H1 (cell line): Measurements from ENCODE around the gene ANXA6. TPM values are rescaled to one million over a fixed set of nuclear protein-coding genes. Genes with fewer than 3 reads are reported as not detected.

ENCODE experiments used
- CTCF ChIA-PET: fragments of 300-600 bp; sonication (Branson Sonifier 250); formaldehyde crosslinking; loops from one replicate; lab custom pipeline; 2021; ENCODE audit not compliant: partially characterized antibody; lab: Charles Lee
- POLR2A ChIA-PET: fragments of 300-600 bp; sonication (Branson Sonifier 250); formaldehyde crosslinking; loops from one replicate; lab custom pipeline; 2021; ENCODE audit warnings: inconsistent platforms; ENCODE audit not compliant: partially characterized antibody; lab: Charles Lee
- DNase-seq, 2 experiments: peaks; one replicate each; pipeline versions ENCODE4 v3.0.0 to v3.0.0-alpha.2; 2010 to 2022; ENCODE audit warnings: low spot score in 2 of 2, low read depth in 1 of 2, mixed read lengths in 1 of 2
- FAIRE-seq: peaks from 2 replicates; lab custom pipeline; 2011; peaks lifted over from hg19 to GRCh38; lab: Jason Lieb, UNC
- H2AFZ ChIP-seq: 2 replicates; pipeline ENCODE4 v1.8.1; 2012; ENCODE audit warnings: low read length, inconsistent platforms
- H2AK5ac ChIP-seq: 2 replicates; pipeline ENCODE4 v1.6.1; 2013; ENCODE audit warnings: low read depth, low read length
- H2BK120ac ChIP-seq: replicated peaks from 2 replicates; pipeline ENCODE3; 2013; ENCODE audit warnings: low read depth, low read length, inconsistent platforms
- H2BK12ac ChIP-seq: 2 replicates; pipeline ENCODE4 v1.6.1; 2013; ENCODE audit warnings: low read depth, low read length
- H2BK15ac ChIP-seq: 2 replicates; pipeline ENCODE4 v1.6.1; 2013; ENCODE audit warnings: low read length
- H2BK20ac ChIP-seq: 2 replicates; pipeline ENCODE4 v1.6.1; 2013; ENCODE audit warnings: low read length
- H2BK5ac ChIP-seq: 2 replicates; pipeline ENCODE4 v1.6.1; 2013; ENCODE audit warnings: low read depth, low read length
- H3K14ac ChIP-seq: 2 replicates; pipeline ENCODE4 v1.6.1; 2013; ENCODE audit warnings: inconsistent platforms; ENCODE audit not compliant: insufficient read length
- H3K18ac ChIP-seq: 2 replicates; pipeline ENCODE4 v1.6.1; 2013; ENCODE audit warnings: low read length; ENCODE audit errors: extremely low read depth
- H3K23ac ChIP-seq: 2 replicates; pipeline ENCODE4 v1.6.1; 2013; ENCODE audit warnings: inconsistent platforms; ENCODE audit not compliant: insufficient read length
- H3K23me2 ChIP-seq: 2 replicates; pipeline ENCODE4 v1.6.1; 2013; ENCODE audit warnings: low read depth, low read length
- H3K27ac ChIP-seq: 2 replicates; pipeline ENCODE4 v1.6.1; 2011; ENCODE audit warnings: low read depth, low read length, inconsistent platforms
- H3K27me3 ChIP-seq, 4 experiments: replicated peaks in 1 of 4; 1 replicate in 1 of 4; 2 replicates in 3 of 4; pipeline versions ENCODE4 v1.6.1 to v1.8.1; 2011 to 2013; ENCODE audit warnings: low read length in 3 of 4, mild to moderate bottlenecking in 3 of 4, inconsistent platforms in 2 of 4, mixed read lengths in 2 of 4, moderate library complexity in 1 of 4; ENCODE audit not compliant: control insufficient read depth in 3 of 4, insufficient read depth in 3 of 4; ENCODE audit errors: extremely low read depth in 1 of 4
- H3K36me3 ChIP-seq, 4 experiments: 2 replicates each; pipeline versions ENCODE4 v1.6.1 to v1.8.1; 2011 to 2013; ENCODE audit warnings: mild to moderate bottlenecking in 4 of 4, low read length in 3 of 4, moderate library complexity in 2 of 4, control low read depth in 1 of 4, inconsistent platforms in 1 of 4; ENCODE audit not compliant: insufficient read depth in 4 of 4, control insufficient read depth in 2 of 4
- H3K4ac ChIP-seq: replicated peaks from 2 replicates; pipeline ENCODE3; 2013; ENCODE audit warnings: low read length, low read depth, mixed read lengths, inconsistent platforms; ENCODE audit not compliant: insufficient read length
- H3K4me1 ChIP-seq, 4 experiments: replicated peaks in 1 of 4; 1 replicate in 1 of 4; 2 replicates in 3 of 4; pipeline versions ENCODE4 v1.6.1 to v1.8.1; 2011 to 2013; ENCODE audit warnings: low read length in 3 of 4, inconsistent platforms in 2 of 4, mixed read lengths in 1 of 4; ENCODE audit not compliant: insufficient read depth in 4 of 4, control insufficient read depth in 3 of 4
- H3K4me2 ChIP-seq, 2 experiments: 2 replicates each; pipeline versions ENCODE4 v1.6.1 to v1.8.1; 2011 to 2013; ENCODE audit warnings: low read depth in 2 of 2, low read length in 2 of 2, control low read depth in 1 of 2, inconsistent platforms in 1 of 2, mild to moderate bottlenecking in 1 of 2; ENCODE audit not compliant: insufficient read depth in 1 of 2
- H3K4me3 ChIP-seq, 4 experiments: fragments of 200-600, 300-600 bp in 1 of 4; sonication (generic), shearing (Covaris generic), sonication (Bioruptor Twin) in 1 of 4; 2 replicates each; pipeline versions ENCODE4 v1.5.1 to v1.8.1; 2011 to 2016; ENCODE audit warnings: low read length in 4 of 4, low read depth in 3 of 4, control low read depth in 2 of 4, inconsistent platforms in 2 of 4, mild to moderate bottlenecking in 2 of 4, mixed read lengths in 1 of 4, moderate library complexity in 1 of 4; ENCODE audit not compliant: insufficient read depth in 2 of 4; ENCODE audit errors: extremely low read depth in 1 of 4
- H3K56ac ChIP-seq: replicated peaks from 2 replicates; pipeline ENCODE3; 2013; ENCODE audit warnings: low read depth, mild to moderate bottlenecking, mixed read lengths, low read length, inconsistent platforms; ENCODE audit not compliant: insufficient read length
- H3K79me1 ChIP-seq: 2 replicates; pipeline ENCODE4 v1.6.1; 2013; ENCODE audit warnings: low read depth, low read length, control low read depth
- H3K79me2 ChIP-seq, 2 experiments: 2 replicates each; pipeline versions ENCODE4 v1.6.1 to v1.8.1; 2012 to 2013; ENCODE audit warnings: low read length in 2 of 2, mild to moderate bottlenecking in 2 of 2, inconsistent platforms in 1 of 2; ENCODE audit not compliant: insufficient read depth in 2 of 2, control insufficient read depth in 1 of 2
- H3K9ac ChIP-seq, 4 experiments: replicated peaks in 1 of 4; 1 replicate in 1 of 4; 2 replicates in 3 of 4; pipeline versions ENCODE4 v1.6.1 to v1.8.1; 2011 to 2013; ENCODE audit warnings: low read depth in 3 of 4, low read length in 3 of 4, control low read depth in 2 of 4, mild to moderate bottlenecking in 2 of 4, moderate library complexity in 2 of 4, inconsistent platforms in 1 of 4; ENCODE audit errors: extremely low read depth in 1 of 4
- H3K9me3 ChIP-seq, 2 experiments: 2 replicates each; pipeline versions ENCODE4 v1.6.1 to v1.8.1; 2012 to 2013; ENCODE audit warnings: mild to moderate bottlenecking in 2 of 2, moderate library complexity in 2 of 2, control low read depth in 1 of 2, inconsistent platforms in 1 of 2, low read depth in 1 of 2, low read length in 1 of 2, mixed read lengths in 1 of 2; ENCODE audit not compliant: insufficient read depth in 2 of 2
- H4K20me1 ChIP-seq, 2 experiments: replicated peaks in 1 of 2; 2 replicates each; pipeline versions ENCODE3 to v1.8.1; 2011 to 2013; ENCODE audit warnings: inconsistent platforms in 2 of 2, low read length in 2 of 2, mild to moderate bottlenecking in 1 of 2; ENCODE audit not compliant: insufficient read depth in 2 of 2, control insufficient read depth in 1 of 2
- H4K5ac ChIP-seq: 2 replicates; pipeline ENCODE4 v1.6.1; 2013; ENCODE audit warnings: low read length, low read depth, mixed read lengths, inconsistent platforms; ENCODE audit not compliant: insufficient read length
- H4K8ac ChIP-seq: 2 replicates; pipeline ENCODE4 v1.8.0; 2013; ENCODE audit warnings: mild to moderate bottlenecking, moderate library complexity, low read length, inconsistent platforms; ENCODE audit not compliant: insufficient read depth; ENCODE audit errors: extremely low read depth
- H4K91ac ChIP-seq: replicated peaks from 2 replicates; pipeline ENCODE3; 2013; ENCODE audit warnings: low read length, mixed read lengths, inconsistent platforms; ENCODE audit not compliant: insufficient read length
- EZH2 ChIP-seq: fragments of 200-600 bp; sonication (generic); IDR thresholded peaks from 2 replicates; pipeline ENCODE4 v1.7.1; 2012; ENCODE audit warnings: low read depth, mild to moderate bottlenecking, moderate library complexity, low read length, inconsistent platforms; ENCODE audit not compliant: severe bottlenecking
- FOSL1 ChIP-seq: IDR thresholded peaks from 2 replicates; pipeline ENCODE4 v1.6.1; 2011; ENCODE audit warnings: mild to moderate bottlenecking, low read depth, low read length, moderate library complexity; ENCODE audit not compliant: insufficient read depth
- TAF1 ChIP-seq: IDR thresholded peaks from 2 replicates; pipeline ENCODE4 v1.6.1; 2011; ENCODE audit warnings: mild to moderate bottlenecking, low read depth, low read length
- WGBS, 2 experiments: shearing (Covaris generic) in 1 of 2; methylation state at CpG; one replicate each; pipeline versions ENCODE4 v1.1.6 to v1.1.7; 2013 to 2015; ENCODE audit warnings: low lambda C conversion rate in 2 of 2, mixed read lengths in 2 of 2, inconsistent platforms in 1 of 2, low coverage in 1 of 2, missing lambda C conversion rate in 1 of 2; ENCODE audit not compliant: insufficient replicate concordance in 2 of 2, insufficient coverage in 1 of 2, insufficient read length in 1 of 2; ENCODE audit errors: extremely low coverage in 1 of 2, missing lambda C conversion rate in 1 of 2; 5-methylcytosine and 5-hydroxymethylcytosine counted together
- polyA plus RNA-seq, 7 experiments: library from polyadenylated mRNA; depleted of rRNA in 3 of 7; stranded (reverse) in 5 of 7; unstranded in 2 of 7; fragments of >200 nt in 5 of 7; fragments of 200-250 nt in 2 of 7; gene quantifications; 1 replicate in 5 of 7; 2 replicates in 1 of 7; 4 replicates in 1 of 7; pipeline versions ENCODE4 v1.2.1 to v1.2.3, GENCODE V29; 2011 to 2013; ENCODE audit warnings: missing spikeins in 2 of 7, mixed read lengths in 2 of 7
- total RNA-seq: library from RNA; stranded (reverse); fragmentation: NEBNext Ultra II Directional; extraction: Animal tissue kit (Norgen Biotek cat#: 25700); gene quantifications from 2 replicates; pipeline ENCODE4 v1.2.1, GENCODE V29; 2021
- TF ChIP-seq, protein P1 (sequence below): IDR thresholded peaks from 2 replicates; pipeline ENCODE4 v1.6.1; 2011; ENCODE audit warnings: low read length, improper control_type of control experiment
- TF ChIP-seq, protein P2 (sequence below): IDR thresholded peaks from 2 replicates; pipeline ENCODE4 v1.6.1; 2012; ENCODE audit warnings: low read length, inconsistent platforms
- TF ChIP-seq, protein P3 (sequence below): IDR thresholded peaks from 2 replicates; pipeline ENCODE4 v1.6.1; 2012; ENCODE audit warnings: inconsistent platforms

ANXA6 gene
- total and polyA plus RNA-seq, 2 of the 8 experiments (the other 6 are each of a cell fraction or from before 2014, with no cell fraction given) = 61.3 to 78.6 TPM

DNA sequence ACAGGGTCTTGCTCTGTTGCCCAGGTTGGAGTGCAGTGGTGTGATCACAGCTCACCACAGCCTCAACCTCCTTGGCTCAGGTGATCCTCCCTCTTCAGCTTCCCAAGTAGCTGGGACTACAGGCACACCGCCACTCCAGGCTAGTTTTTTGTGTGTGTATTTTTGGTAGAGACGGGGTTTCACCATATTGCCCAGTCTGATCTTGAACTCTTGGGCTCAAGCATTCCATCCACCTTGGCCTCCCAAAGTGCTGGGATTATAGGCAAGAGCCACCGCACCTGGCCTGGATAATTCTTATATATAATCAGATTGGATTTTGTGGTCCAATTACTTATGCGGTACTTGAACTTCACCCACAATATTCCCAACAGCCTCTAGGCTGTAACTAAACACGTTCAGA, 46.5 kb upstream of the ANXA6 start:
- no peaks in the 10 kb centered on the region for H3K9me3 ChIP-seq
- TF ChIP-seq, protein P1, sequence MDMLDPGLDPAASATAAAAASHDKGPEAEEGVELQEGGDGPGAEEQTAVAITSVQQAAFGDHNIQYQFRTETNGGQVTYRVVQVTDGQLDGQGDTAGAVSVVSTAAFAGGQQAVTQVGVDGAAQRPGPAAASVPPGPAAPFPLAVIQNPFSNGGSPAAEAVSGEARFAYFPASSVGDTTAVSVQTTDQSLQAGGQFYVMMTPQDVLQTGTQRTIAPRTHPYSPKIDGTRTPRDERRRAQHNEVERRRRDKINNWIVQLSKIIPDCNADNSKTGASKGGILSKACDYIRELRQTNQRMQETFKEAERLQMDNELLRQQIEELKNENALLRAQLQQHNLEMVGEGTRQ = no peak
- TF ChIP-seq FOSL1 (no peak), EZH2 (no peak), TAF1 (no peak)
- TF ChIP-seq, protein P2, sequence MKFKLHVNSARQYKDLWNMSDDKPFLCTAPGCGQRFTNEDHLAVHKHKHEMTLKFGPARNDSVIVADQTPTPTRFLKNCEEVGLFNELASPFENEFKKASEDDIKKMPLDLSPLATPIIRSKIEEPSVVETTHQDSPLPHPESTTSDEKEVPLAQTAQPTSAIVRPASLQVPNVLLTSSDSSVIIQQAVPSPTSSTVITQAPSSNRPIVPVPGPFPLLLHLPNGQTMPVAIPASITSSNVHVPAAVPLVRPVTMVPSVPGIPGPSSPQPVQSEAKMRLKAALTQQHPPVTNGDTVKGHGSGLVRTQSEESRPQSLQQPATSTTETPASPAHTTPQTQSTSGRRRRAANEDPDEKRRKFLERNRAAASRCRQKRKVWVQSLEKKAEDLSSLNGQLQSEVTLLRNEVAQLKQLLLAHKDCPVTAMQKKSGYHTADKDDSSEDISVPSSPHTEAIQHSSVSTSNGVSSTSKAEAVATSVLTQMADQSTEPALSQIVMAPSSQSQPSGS = no peak
- TF ChIP-seq, protein P3, sequence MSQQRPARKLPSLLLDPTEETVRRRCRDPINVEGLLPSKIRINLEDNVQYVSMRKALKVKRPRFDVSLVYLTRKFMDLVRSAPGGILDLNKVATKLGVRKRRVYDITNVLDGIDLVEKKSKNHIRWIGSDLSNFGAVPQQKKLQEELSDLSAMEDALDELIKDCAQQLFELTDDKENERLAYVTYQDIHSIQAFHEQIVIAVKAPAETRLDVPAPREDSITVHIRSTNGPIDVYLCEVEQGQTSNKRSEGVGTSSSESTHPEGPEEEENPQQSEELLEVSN = no peak

More for the DNA sequence above, 46.5 kb upstream of the ANXA6 start:
- H2BK15ac ChIP-seq = no peak overlapping the region
- no peak overlapping the region for H3K14ac ChIP-seq
- H2BK20ac ChIP-seq = no peak overlapping the region
- H3K23ac ChIP-seq = no peak overlapping the region
- no peak overlapping the region for H3K27ac ChIP-seq
- H3K79me1 ChIP-seq = no peaks in the 10 kb centered on the region
- no peak overlapping the region for H2AK5ac ChIP-seq
- no peaks in the 10 kb centered on the region for H4K20me1 ChIP-seq
- no peak overlapping the region for H2BK5ac ChIP-seq
- no peak overlapping the region for H4K5ac ChIP-seq
- H3K23me2 ChIP-seq = no peaks in the 10 kb centered on the region
- no peaks in the 10 kb centered on the region for H3K4me1 ChIP-seq
- H3K27me3 ChIP-seq = no peaks in the 10 kb centered on the region
- H3K4me3 ChIP-seq = no peak overlapping the region
- H3K79me2 ChIP-seq = no peaks in the 10 kb centered on the region
- no peak overlapping the region for H2BK12ac ChIP-seq
- H2AFZ ChIP-seq = no peak overlapping the region
- no peak for DNase-seq
- H3K56ac ChIP-seq = no peak overlapping the region
- H3K4ac ChIP-seq = no peak overlapping the region
- CTCF ChIA-PET = interaction anchor here (0.6 to 1.7 kb wide), 5 partner anchors 35 to 242 kb away, joined by 3 to 4 read pairs (median 4); no protein-coding TSS in a partner anchor
- FAIRE-seq = no peak
- POLR2A ChIA-PET = no interaction called here
- no peak overlapping the region for H3K9ac ChIP-seq
- WGBS, 2 experiments = 90% methylated on average over 5 of the region's 5 CpGs; no CpG with 5 or more reads in 1 of the 2 experiments
- no peak overlapping the region for H3K4me2 ChIP-seq
- H3K18ac ChIP-seq = no peak overlapping the region
- no peak overlapping the region for H4K91ac ChIP-seq
- no peak overlapping the region for H2BK120ac ChIP-seq
- no peak overlapping the region for H4K8ac ChIP-seq
- no peaks in the 10 kb centered on the region for H3K36me3 ChIP-seq
